NCI-H748 treated with DMSO at 0.1 percent for 48 hours (cell line): ENCODE results near the gene RHEB.

ENCODE experiments used
- DNase-seq: peaks from one replicate; lab custom pipeline; 2025; lab: John Stamatoyannopoulos, UW

The RHEB gene

DNA sequence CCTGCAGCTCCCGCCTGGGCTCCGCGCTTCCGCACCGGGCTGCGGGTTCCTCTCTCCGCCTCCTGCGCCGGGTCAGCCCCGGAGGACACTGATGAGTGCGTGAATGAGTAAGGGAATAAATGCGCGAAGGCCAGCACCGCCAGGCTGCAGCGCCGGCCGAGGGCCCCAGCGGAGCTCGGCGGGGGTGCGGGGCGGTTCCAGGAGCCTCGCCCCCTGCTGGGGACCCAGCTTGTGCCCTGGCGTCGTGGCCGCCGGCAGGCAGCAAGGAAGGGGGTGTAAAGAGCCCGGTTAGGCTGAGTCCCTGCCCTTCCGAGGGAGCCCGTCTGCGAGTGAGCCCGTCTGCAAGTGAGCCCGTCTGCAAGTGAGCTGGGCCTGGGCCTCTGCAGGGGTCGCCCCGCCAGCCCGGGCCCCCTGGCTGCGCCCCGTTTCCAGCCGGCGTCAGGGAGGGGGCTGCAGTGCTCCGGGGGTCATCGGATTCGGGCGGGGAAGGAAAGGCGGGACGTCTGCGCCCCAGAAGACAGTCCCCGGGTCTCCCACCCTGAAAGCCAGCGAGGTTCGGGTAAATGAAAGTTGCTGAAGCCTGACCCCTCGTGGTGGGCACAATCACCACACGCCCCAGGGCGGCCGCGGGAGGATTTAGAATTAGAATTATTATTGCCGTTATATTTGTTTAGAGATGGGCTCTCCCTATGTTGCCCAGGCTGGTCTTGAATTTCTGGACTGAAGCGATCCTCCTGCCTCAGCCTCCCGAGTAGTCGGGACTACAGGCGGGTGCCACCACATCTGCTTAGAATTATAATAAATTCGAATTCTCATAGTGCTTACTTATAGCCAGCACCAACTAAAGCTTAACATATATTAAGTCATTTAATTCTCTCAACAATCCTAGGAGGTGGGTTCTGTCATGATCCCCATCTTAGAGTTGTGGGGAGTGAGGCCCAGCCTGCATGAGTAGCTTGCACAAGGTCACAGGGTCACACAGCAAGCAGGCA lies 71.1 kb downstream of the RHEB start:
- DNase-seq = no peak

DNA sequence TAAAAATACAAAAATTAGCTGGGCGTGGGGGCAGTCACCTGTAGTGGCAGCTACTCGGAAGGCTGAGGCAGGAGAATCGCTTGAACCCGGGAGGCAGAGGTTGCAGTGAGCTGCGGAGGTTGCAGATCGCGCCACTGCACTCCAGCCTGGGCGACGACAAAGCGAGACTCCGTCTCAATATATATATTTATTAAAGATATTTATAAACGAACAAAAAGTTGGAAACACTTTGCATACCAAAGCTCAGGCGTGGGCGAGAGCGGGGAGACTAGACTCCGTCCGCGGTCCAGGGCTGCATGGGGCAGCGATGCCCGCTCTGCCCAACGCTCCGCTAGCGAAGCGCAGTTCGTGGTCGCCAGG lies 71.8 kb downstream of the RHEB start:
- no peak for DNase-seq

DNA sequence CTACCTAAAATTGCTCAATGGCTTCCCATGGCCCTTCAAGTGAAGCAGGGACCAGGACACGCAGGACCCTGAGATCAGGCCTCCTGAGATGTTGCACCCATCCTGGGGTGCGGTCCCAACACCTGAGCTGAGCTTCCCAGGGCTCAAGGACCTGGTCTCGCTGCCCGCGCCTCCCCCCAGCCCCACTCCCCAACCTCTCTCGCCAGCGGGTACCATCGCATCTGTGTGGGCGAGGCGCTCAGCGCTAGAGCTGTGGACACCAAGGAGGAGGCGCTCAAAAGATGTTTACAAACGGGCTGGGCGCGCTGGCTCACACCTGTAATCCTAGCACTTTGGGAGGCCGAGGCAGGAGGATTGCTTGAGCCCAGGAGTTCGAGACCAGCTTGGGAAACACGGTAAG lies 72.4 kb downstream of the RHEB start:
- no peak for DNase-seq

DNA sequence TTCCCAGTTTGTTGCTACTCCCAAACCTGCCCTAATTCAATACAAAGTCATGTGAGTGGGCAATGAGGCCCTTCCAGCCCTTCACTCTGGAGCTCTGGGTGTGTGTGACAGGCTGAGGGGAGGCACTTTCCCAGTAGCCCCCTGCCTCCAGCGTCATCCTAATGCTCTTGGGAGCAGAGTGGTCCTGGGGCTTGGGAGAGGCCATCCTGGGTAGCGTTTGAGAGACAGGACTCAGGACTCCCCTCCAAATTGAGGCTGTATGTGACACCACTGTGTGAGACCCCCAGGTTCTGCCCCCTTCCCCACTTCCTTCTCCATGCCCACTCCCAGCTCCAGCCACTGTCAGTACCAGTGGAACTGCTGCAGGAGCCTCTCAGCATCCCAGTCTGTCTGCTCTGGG lies 73.3 kb downstream of the RHEB start:
- no peak for DNase-seq

DNA sequence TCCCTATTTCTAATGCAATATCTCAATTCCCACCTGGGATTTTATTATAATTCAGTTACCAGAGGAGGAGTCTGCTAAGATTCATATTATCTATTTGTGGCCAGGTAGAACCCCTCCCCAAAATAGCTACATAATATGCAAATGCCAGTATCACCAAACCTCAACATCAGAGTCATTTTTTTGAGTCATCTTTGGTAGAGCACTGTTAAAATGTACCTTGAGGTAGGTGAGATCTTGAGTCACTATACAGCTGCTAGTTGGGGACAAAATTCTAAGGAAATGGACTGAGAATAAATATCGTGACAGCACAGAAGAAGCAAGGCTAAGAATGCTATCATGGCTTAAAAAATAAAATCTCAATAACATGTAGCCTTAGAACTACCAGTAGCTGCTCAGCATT lies 75.1 kb downstream of the RHEB start:
- DNase-seq = no peak

DNA sequence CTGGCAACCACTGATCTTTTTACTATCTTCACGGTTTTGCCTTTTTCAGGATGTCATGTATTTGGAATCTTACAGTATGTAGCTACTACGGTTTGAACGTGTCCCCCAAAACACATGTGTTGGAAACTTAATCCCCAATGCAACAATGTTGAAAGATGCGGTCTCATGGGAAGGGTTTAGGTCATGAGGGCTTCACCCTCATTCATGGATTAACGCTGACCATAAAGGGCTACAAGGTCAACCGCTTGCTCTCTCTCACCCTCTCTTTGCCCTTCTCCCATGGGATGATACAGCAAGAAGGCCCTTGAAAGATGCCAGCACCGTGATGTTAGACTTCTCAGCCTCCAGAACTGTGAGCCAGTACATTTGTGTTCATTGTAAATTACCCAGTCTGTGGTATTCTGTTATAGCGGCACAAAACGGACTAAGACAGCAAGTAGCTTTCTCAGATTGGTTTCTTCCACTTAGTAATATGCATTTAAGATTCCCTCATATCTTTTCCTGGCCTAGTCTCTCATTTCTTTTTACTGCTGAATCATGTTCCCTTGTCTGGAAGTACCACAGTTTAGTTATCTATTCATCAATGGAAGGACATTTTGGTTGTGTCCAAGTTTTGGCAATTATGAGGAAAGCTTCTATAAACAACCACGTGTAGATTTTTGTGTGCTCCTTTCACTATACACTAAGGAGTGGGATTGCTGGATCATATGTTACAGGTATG lies 76.8 kb downstream of the RHEB start:
- DNase-seq = no peak

DNA sequence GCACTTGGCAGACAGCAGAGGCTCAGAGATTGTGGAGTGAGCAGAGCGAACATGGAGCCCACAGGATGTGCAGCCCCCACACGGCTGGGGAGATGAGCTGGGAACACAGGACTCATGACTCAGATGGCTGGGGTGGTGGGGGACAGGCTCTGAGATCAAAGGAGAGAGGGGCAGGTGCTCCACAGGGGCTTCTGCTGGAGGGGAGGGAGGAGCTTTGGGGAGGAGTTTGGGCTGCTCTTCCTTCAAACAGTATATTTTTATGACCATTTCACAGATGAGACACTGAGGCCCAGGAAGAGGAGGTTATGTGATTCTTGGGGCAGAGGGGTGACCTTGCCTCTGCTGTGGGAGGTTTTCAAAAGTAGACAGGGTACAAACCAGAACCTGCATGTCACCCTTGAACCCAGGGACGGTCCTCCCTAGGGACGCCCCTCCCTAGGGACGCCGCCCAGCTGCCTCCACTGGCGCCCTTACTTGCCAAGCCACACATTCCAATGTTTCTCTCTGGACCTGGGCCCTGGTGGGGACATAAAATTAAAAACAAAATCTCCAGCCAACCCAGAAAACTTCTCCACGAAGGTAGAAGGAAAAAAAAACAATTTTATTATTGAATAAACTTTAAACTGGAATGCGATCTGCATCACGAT lies 78.8 kb downstream of the RHEB start:
- no peak for DNase-seq

DNA sequence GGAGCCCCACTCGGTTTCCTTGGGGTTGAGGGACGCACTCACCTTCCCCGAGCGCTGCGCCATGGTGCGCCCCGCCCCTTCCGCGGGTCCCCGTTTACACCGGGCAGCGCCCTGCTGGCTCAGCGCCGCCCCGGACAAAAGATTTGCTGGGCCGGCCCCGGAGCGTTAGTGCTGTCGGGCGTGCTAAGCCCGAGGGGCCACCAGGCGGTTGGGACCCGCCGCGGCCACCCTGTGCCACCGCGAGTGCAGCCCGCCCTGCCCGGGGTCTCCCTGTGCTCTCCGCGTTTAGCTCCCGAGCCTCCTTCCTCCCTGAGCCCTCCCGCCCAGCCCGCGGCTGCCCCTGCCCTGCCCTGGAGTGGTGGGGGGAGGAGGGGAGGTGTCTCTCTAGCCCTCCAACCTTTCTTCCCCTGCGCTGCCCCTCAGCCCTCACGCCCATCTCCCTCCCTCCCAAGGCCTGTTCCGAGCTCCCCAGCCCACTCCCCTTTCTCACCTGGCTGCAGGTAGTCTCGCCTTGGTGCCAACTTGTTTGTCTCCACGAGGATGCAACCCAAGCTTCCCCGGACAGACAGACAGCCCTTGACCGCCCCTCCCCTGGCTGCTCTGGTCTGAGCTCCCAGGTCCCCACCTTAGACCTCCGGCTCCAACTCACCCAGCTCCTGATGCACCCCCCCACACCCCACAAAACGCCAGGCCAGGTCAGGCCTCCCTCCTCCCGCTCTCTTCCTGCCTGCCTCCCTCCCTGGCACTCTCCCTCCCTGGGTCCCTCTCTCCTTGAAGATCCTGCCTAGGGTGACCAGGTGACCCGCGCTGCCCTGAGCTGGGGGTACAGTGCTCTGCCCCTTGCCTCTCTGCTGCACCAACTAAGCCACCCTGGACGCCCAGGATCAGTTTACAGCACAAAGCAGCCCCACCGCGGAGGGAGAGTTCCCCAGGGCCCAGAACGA lies 79.6 kb downstream of the RHEB start, which contains the start of gene CRYGN:
Gene CRYGN, minus strand, starts transcription at position 287 of the 944 bp plus-strand sequence. Its CDS starts 224 bp downstream, at position 63.
- DNase-seq = no peak

DNA sequence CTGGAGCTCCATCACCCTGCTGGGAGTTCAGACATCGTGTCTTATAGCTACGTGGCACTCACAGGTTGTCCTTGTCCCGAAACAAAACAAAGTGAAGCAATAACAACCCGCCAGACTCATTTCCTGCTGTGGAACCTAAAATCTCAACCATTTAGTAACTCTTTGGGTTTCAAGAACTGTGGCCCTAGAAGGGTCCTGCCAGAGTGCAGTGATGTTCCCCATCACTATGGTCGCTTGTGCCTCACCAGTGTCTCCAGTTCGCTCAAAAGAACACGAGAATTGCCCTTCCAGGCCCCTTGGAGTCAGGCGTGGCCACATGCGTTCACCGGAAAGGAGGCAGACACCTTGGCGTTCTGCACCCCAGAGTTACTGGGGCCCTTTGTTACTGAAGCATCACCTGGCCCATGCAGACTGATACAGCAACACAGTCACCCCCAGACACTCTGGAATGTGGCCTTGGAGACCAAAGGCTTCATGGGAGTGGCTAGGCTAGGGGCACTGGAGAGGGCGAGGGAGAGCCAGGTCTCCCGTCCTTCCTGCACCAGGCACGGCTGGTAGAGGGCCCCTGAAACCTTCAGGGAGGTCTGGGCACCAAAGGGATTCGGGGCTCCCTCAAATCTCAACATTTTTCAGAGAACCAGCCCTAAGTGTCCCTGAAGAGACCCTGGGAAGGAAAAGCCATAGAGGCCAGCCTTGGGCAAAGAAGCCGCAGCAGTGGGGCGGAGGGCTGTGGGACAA lies 80.7 kb downstream of the RHEB start:
- DNase-seq = no peak

DNA sequence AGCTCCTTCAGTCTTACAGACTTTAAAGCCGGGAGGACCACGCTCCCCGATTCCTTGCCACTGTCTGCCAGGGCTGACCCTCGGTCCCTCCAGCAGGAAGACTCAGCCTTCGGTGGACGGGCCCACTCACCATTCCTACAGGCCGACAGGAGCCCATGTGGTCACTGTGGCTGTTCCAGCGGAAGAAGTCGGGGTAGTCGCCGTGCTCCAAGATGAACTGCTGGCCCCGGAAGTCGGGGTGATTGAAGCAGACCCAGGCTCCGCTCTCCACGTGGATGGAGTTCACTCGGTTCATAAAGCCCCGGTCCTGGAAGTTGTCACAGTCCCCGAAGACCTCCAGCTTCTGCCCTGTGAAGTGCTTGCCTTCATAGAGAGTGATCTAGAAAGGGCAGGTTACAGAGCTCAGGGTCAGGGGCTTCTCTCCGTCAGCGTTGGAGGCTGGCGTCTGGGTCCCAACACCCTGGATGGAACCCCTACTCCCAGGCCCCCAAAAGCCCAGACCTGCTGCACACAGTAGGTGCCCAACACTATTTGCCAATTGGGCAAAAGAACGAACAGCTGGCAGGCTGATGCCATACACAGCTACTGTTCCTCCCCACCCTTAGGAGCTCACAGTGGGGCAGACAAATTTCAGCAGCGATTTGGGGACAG lies 81.7 kb downstream of the RHEB start:
- no peak for DNase-seq

DNA sequence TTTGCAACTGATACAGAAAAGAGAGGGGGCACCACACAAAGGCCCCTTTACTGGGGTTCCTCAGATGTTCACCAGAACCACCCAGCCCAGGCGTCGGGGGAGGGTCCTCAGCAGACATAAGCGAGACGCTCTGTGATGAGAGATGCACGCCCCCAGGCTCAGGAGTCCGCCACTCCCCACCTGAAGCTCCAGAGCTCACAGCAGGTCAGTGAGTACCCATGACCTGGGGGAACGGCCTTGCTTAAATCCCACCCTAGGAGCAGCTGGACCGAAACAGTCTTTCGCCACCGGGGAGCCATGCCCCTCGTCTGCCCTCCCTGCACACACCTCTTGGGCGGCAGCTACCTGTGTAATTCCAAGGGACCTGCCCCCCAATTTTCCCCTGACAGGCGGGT lies 82.5 kb downstream of the RHEB start:
- no peak for DNase-seq

DNA sequence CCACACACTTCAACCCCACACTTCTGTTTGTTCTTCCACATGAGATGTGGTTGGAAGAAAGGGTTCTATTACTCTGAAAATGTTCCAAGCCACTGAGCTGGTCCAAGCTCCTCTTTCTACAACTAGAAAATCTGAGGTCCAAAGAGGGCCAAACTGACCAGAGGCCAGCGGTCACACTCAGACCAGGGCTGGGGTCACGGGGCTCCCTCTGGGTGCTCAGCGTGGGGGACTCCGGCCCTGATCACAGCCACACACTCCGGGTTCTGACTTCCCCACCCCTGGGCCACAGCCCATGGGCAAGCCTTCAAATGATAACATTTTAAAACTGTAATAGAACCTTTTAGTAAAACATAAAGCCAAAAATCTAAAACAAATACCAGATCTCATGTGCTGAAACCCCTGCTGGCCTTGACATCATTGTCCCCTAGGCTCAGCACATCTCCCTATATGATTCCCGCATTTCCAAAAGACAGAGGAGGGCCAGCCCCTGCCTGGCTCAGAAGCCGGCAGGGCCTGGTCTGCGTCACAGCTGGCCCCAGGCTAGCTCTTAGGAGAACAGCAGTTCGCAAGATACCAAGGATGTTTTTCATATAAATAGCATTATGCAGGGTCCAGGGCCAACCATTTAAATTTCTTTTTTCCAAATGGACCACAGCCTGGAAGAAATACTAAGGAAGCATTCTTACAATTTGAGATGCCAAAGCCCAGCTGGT lies 83.1 kb downstream of the RHEB start:
- no peak for DNase-seq

DNA sequence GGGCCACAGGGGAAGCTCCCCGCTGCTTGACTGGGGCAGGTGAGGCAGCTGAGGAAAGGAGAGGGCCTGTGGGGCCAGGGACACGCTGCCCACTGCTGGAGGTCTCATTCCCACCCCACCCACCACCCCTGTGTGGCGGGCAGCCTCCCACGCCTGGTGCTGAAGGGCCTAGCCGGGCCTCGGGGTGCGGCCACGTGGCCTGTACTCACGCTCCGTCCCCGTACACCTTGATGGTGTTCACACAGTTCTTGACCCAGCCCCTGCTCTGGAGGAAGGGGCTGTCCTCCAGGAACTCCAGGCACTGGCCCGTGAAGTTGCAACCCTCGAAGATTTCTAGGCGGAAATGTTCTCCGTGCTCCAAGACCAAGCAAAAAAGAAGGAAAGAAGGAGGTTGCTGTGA lies 83.7 kb downstream of the RHEB start:
- DNase-seq = no peak

DNA sequence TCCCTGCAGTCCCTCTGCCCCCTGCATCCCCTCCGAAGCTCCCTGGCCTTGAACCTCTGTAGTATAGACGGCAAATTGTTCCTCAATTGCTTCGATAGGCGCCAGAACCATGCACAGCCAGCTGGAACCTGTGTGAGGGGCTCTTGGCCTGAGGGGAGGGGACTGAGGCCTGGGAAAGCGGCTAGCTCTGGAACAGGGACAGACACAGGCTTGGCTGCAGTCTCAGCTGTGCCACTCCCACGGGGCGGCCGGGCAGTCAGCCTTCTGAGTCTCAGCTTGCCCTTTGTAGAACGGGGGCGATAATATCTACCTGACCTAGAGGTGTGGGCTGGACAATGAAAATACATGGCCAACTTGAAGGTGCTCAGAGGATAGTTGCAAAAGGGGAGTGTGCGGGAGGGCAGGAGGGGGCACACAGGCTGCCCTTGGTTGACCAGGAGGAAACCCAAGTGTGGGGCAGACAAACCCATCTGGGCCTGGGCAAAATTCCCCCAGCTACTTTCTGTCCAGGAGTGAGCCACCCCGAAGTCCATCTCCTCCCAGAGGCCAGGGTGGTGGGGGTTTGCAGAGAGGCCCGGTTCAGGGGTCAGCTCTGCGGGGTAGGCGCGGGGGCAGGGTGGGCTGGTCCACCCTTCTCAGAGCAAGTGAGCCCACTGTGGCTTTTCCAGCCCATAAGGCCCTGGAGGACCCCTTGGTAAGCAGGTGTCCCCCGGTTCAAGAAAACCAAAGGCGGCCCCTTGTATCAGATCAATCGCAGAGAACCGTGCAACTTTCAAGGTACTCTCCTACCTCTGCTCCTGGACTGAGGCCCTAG lies 84.4 kb downstream of the RHEB start:
- DNase-seq = no peak

DNA sequence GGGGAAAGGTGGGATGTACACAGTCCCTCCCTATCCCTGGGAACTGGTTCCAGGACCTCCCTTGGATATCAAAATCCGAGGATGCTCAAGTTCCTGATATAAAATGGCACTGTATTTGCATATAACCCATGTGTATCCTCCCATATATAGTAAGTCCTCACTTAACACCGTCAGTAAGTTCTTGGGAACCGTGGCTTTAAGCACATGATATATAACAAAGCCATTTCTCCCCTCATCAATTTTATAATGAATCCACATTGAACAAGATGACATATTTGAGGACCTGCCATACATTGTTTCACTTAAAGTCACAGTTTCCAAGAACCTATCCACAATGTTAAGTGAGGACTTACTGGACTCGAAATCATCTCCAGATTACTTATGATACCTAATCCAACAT lies 85.1 kb downstream of the RHEB start:
- no peak for DNase-seq

DNA sequence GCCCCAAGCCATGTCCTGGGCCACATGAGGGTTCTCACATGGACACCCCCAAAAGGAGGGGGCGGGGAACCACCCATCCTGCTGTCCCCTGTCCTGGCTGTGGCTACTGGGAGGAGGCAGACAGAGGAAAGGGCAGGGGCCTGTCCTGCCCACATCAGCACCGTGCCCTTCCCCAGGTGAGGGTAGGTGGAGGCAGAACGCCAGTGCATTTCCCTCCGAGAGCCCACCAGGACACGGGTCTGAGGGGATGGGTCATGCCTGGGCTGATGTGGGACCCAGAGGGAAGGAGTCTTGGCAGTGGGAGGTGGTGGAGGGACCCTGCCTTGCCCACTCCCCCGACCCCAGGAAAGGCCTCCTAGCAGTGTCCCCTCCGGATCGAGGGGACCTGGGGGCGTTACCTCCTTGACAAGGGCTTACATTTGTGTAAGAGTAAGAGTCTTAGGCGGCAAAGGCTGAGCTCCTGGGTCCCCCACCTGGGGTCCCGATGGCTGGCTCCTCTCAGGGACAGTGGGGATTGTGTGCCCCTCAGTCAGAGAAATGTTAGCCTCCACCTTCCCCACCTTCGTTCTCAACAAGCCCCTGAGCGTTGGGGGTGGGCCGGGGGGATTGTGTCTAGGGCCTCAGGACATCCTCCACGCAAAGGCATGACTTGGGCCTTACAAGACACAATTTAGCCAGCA lies 85.8 kb downstream of the RHEB start:
- no peak for DNase-seq

DNA sequence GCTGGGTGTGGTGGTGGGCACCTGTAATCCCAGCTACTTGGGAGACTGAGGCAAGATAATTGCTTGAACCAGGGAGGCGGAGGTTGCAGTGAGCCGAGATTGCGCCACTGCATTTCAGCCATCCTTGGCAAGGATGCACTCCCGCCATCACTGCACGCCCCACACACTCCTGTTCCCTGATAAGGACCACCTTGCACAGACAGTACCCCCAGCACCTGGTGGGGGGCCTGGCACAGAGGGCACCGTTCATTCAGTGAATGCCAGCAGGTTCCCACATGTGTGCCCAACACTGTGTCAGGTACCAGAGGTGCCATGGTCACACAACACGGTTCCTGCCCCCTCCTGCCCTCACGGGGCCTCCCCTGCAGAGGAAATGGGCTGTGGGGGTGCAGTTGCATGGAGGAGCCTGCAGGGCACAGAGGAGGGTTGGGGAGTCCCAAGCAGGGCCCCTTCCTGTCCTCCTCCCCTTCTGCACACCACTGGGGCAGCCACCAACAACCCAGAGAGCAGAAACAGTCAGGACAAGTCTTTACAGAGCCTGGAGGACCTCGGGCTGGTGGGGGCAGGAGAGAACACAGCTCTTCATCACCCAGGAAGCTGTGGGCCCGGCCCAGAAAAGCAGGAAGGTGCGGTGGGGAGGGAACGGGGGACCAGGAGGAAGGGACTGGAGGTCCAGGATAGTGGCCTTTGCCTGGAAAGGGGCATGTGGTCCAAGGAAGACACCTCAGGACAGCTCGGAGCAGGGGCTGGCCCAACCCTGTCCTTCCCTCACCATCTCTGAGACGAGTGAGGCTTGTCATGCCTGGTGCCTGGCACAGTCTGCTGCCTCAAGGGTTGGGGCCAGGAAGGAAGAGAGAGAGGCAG lies 86.8 kb downstream of the RHEB start:
- DNase-seq = no peak
